ENCODE measurements around the gene SQSTM1.
A peak's percentile ranks its signal among the peaks of the same experiment; 100 is the strongest.
"Not testable (repeated sequence)": the region's sequence is repeated elsewhere in the genome, so short reads cannot be mapped to it uniquely, and the experiment has no call there.

The SQSTM1 gene

GRCh38 chr5:179820483-179821297 lies at the start of gene SQSTM1:
TSS of gene SQSTM1 (plus strand) at chr5:179820905. CDS start at chr5:179820937, 32 bp downstream.
- DNase-seq: peak; percentile 16

GRCh38 chr5:179771311-179771895 lies 49.3 kb upstream of the SQSTM1 start:
- no peak for DNase-seq

- no peak for DNase-seq
Measured at GRCh38 chr5:179772351-179772750, 48.4 kb upstream of the SQSTM1 start.

GRCh38 chr5:179773686-179774040 lies 47.0 kb upstream of the SQSTM1 start:
- DNase-seq: no peak

GRCh38 chr5:179774442-179774841 lies 46.3 kb upstream of the SQSTM1 start:
- DNase-seq: no peak

- no peak for DNase-seq
Measured at GRCh38 chr5:179776411-179776938, 44.2 kb upstream of the SQSTM1 start.

- DNase-seq: no peak
Measured at GRCh38 chr5:179777456-179777855, 43.2 kb upstream of the SQSTM1 start.

GRCh38 chr5:179777909-179778308 lies 42.8 kb upstream of the SQSTM1 start:
- DNase-seq: no peak

GRCh38 chr5:179778591-179778990 lies 42.1 kb upstream of the SQSTM1 start:
- no peak for DNase-seq

GRCh38 chr5:179779826-179780225 lies 40.9 kb upstream of the SQSTM1 start:
- no peak for DNase-seq

GRCh38 chr5:179780362-179780761 lies 40.3 kb upstream of the SQSTM1 start:
- DNase-seq: no peak

GRCh38 chr5:179781846-179782245 lies 38.9 kb upstream of the SQSTM1 start:
- no peak for DNase-seq

- DNase-seq: no peak
Measured at GRCh38 chr5:179783128-179783527, 37.6 kb upstream of the SQSTM1 start.

GRCh38 chr5:179786861-179787260 lies 33.8 kb upstream of the SQSTM1 start:
- DNase-seq: no peak

- no peak for DNase-seq
Measured at GRCh38 chr5:179788193-179788854, 32.4 kb upstream of the SQSTM1 start.

- not testable (repeated sequence) for DNase-seq
Measured at GRCh38 chr5:179789278-179789677, 31.4 kb upstream of the SQSTM1 start.

GRCh38 chr5:179791881-179792611 lies 28.7 kb upstream of the SQSTM1 start:
- no peak for DNase-seq

GRCh38 chr5:179792612-179793467 lies 27.9 kb upstream of the SQSTM1 start:
- no peak for DNase-seq

GRCh38 chr5:179793468-179794139 lies 27.1 kb upstream of the SQSTM1 start, which contains the start of gene LTC4S:
TSS of gene LTC4S (plus strand) at chr5:179793986. CDS start at chr5:179794081, 95 bp downstream.
- DNase-seq: no peak

GRCh38 chr5:179794171-179794570 lies 26.5 kb upstream of the SQSTM1 start:
- DNase-seq: no peak

- no peak for DNase-seq
Measured at GRCh38 chr5:179794575-179794974, 26.1 kb upstream of the SQSTM1 start.
